Ishikawa (cell line): Measurements from ENCODE around the gene SLC15A3.

Source experiments
- CEBPB ChIP-seq: IDR thresholded peaks from 2 replicates; pipeline ENCODE4 v1.6.1; 2012
- CREB1 ChIP-seq: IDR thresholded peaks from 2 replicates; pipeline ENCODE4 v1.6.1; 2012; ENCODE audit warnings: low read depth
- EGR1 ChIP-seq: IDR thresholded peaks from 2 replicates; pipeline ENCODE4 v1.6.1; 2012
- EP300 ChIP-seq: IDR thresholded peaks from 2 replicates; pipeline ENCODE4 v1.6.1; 2012; ENCODE audit warnings: borderline replicate concordance
- FOXM1 ChIP-seq: IDR thresholded peaks from 2 replicates; pipeline ENCODE4 v1.6.1; 2012; ENCODE audit warnings: low read depth, borderline replicate concordance
- MAX ChIP-seq: IDR thresholded peaks from 2 replicates; pipeline ENCODE4 v1.6.1; 2012
- NFIC ChIP-seq: IDR thresholded peaks from 2 replicates; pipeline ENCODE4 v1.6.1; 2012
- RAD21 ChIP-seq: IDR thresholded peaks from 2 replicates; pipeline ENCODE4 v1.6.1; 2012; ENCODE audit warnings: low read depth
- TAF1 ChIP-seq: IDR thresholded peaks from 2 replicates; pipeline ENCODE4 v1.6.1; 2012; ENCODE audit warnings: low read depth, mild to moderate bottlenecking
- TCF12 ChIP-seq: IDR thresholded peaks from 2 replicates; pipeline ENCODE4 v1.6.1; 2012; ENCODE audit warnings: low read depth
- TEAD4 ChIP-seq: IDR thresholded peaks from 2 replicates; pipeline ENCODE4 v1.6.1; 2012
- YY1 ChIP-seq: IDR thresholded peaks from 2 replicates; pipeline ENCODE4 v1.6.1; 2012; ENCODE audit warnings: low read depth
- ZBTB7A ChIP-seq: IDR thresholded peaks from 2 replicates; pipeline ENCODE4 v1.6.1; 2012; ENCODE audit warnings: low read depth
- TF ChIP-seq, protein P1 (sequence below): IDR thresholded peaks from 2 replicates; pipeline ENCODE4 v1.6.1; 2012; ENCODE audit warnings: low read depth, mild to moderate bottlenecking

GRCh38 chr11:60972182-60973030, 20.4 kb upstream of the SLC15A3 start:
- TF ChIP-seq NFIC: no peak
- no peak for TF ChIP-seq RAD21
- no peak for TF ChIP-seq MAX
- TF ChIP-seq TEAD4: no peak
- TF ChIP-seq TCF12: no peak
- TF ChIP-seq EP300: no peak
- TF ChIP-seq, protein P1, sequence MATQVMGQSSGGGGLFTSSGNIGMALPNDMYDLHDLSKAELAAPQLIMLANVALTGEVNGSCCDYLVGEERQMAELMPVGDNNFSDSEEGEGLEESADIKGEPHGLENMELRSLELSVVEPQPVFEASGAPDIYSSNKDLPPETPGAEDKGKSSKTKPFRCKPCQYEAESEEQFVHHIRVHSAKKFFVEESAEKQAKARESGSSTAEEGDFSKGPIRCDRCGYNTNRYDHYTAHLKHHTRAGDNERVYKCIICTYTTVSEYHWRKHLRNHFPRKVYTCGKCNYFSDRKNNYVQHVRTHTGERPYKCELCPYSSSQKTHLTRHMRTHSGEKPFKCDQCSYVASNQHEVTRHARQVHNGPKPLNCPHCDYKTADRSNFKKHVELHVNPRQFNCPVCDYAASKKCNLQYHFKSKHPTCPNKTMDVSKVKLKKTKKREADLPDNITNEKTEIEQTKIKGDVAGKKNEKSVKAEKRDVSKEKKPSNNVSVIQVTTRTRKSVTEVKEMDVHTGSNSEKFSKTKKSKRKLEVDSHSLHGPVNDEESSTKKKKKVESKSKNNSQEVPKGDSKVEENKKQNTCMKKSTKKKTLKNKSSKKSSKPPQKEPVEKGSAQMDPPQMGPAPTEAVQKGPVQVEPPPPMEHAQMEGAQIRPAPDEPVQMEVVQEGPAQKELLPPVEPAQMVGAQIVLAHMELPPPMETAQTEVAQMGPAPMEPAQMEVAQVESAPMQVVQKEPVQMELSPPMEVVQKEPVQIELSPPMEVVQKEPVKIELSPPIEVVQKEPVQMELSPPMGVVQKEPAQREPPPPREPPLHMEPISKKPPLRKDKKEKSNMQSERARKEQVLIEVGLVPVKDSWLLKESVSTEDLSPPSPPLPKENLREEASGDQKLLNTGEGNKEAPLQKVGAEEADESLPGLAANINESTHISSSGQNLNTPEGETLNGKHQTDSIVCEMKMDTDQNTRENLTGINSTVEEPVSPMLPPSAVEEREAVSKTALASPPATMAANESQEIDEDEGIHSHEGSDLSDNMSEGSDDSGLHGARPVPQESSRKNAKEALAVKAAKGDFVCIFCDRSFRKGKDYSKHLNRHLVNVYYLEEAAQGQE: no peak
- no peak for TF ChIP-seq FOXM1
- no peak for TF ChIP-seq YY1
- TF ChIP-seq CEBPB: no peak
- no peak for TF ChIP-seq CREB1
- no peak for TF ChIP-seq ZBTB7A
- TF ChIP-seq TAF1: no peak
- TF ChIP-seq EGR1: no peak
